HuH-7.5 (cell line): ENCODE results near the gene HOXB2.
A peak's percentile ranks its signal among the peaks of the same experiment; 100 is the strongest.

Experiments
- DNase-seq: peaks from one replicate; pipeline ENCODE4 v3.0.0; 2011; ENCODE audit warnings: low spot score

The HOXB2 gene

GRCh38 chr17:48545022-48545375 lies at the start of gene HOXB2:
HOXB2 (minus strand) TSS chr17:48545109; CDS start chr17:48544911, 198 bp downstream.
- DNase-seq, result no peak

DNA sequence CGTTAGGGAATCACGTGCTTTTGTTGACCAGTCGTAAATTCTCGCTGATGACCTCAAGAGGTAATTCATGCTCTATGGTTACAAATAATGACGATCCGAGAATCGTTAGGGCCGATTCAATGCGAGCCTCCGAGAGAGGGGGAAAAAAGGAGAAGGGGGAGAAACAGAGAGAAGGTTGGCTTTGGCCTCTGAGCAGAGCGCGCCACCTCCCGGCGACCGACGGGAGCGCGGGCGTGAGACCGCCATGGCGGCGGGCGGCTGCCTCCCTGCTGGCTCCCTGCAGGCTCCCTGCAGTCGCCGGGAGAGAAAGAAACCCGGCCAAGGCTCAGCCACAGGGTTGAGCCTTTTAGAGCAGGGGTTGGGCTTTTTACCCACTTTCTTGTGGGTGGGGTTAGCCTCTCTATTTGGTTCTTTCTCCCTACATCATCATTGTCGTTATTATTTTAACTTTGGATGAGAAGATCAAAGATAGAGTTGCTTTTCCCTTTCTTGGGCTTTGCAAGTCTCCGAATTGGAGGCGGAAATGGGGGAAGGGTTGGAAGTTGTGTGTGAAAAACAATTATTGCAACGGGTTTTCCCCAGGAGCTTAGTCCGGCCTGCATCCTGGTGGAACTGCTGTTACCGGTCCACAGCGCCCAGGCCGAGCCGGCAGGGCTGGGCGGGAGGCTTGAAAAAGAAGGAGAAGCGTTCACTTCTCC lies 49.1 kb upstream of the HOXB2 start:
- DNase-seq, result peak; percentile 96

DNA sequence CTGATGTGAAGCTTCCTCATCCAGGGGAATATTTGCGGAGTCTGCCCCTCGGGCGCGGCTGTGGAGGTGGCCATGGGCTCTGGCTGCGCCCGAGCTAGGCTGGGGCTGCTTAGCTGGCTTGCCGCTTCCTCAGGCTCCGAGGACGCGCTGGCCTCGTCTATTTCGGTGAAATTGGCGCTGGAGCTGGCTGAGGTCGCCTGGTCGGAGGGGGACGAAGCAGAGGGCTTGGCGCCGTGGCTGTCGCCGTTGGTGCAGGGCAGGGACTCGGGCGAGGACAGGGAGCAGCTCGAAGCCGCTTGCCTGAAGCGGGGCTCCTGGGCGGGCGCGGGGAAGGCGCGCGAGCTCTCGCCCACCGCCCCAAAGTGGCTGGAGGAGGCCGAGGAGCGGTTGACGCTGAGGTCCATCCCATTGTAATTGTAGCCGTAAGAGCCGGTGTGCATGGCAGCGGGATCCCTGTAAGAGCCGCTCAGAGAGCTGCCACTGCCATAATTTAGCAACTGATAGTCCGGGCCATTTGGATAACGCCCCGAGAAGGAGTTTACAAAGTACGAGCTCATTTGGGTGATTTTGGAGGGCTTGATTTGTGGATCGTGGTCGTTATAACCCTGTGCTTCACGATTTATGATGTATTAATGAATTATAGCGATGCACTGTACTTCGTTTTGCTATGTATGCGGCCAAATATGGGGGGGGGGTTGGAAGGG lies 48.4 kb upstream of the HOXB2 start, which contains the start of gene HOXB5:
Gene HOXB5, minus strand, starts transcription at position 654 of the 704 bp plus-strand sequence. Its CDS starts 97 bp downstream, at position 557.
- DNase-seq, result no peak

DNA sequence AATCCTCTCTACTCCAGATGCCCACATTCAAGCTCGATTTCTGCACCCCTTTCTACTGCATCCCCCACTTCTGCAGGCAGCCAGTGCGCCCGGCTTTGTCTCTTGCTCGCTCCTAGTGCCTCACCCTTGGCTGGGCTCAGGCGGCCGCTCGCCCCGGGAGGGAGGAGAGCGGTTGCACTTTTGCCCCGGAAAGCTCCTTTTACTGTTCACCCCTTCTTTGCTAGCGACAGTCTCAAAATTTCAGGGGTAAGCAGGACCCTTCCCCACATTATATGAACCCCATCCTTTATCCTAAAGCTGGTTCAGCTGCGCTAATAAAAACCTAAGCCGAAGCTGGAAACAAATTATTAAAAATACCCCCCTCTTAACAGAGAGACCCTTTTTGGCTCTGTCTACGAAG lies 47.7 kb upstream of the HOXB2 start:
- DNase-seq, result no peak

DNA sequence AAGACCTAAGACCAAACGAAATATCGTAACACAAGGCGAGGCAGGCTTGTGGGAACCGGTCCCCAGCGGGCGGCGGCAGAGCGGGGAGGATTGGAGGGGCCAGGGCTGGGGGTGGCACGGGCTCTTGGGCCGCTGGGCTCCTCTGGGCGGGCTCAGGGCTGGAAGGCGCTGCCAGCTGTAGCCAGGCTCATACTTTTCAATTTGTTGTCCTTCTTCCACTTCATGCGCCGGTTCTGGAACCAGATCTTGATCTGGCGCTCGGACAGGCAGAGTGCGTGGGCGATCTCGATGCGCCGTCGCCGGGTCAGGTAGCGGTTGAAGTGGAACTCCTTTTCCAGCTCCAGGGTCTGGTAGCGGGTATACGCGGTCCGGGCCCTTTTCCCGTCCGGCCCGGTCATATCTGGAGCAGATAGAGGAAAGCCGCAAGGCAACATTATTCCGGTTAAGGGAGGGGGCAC lies 47.2 kb upstream of the HOXB2 start:
- DNase-seq, result no peak

- no peak for DNase-seq
Measured at GRCh38 chr17:48591255-48592056, 46.5 kb upstream of the HOXB2 start.

GRCh38 chr17:48590607-48591161 lies 45.8 kb upstream of the HOXB2 start:
- DNase-seq, result no peak

DNA sequence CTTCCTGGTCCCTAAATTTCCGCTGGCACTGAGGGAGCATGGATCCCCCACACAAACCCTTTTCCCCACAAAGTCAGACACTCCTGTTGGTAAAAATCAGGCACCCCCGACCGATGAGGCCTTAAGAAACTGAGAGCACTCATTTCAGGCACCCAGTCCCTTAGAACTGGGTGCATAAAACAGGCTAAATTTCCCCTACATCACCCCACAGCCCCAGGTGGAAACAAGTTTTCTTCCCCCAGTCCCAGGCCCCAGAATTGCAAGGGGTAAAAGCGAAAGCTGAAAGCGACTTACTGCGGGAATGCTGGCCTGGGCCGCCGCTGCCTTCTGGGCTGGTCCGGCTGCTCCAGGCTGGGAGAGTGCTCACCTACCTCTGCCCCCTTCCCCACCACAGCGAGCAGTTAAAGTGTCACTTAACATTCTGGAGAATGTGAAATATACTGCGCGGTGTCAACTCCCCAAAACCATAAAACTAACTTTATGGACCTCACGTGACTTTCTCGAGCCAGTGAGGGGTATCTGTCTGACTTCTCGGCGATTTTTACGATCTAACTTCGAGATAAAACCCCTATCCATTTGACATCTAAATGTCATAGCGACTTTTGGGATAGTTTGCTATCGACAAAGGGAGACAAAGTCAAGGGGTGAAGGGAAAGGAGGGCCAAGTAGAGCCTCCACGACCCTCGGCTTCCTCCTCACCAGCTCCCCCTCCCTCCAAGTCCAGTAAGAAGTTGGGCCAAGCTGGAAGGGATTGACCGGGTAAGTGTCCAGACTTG lies 45.1 kb upstream of the HOXB2 start, which contains the start of gene HOXB3:
Gene HOXB3, minus strand, starts transcription at position 411 of the 776 bp plus-strand sequence. CDS start 37,767 bp downstream, outside the sequence.
- no peak for DNase-seq

DNA sequence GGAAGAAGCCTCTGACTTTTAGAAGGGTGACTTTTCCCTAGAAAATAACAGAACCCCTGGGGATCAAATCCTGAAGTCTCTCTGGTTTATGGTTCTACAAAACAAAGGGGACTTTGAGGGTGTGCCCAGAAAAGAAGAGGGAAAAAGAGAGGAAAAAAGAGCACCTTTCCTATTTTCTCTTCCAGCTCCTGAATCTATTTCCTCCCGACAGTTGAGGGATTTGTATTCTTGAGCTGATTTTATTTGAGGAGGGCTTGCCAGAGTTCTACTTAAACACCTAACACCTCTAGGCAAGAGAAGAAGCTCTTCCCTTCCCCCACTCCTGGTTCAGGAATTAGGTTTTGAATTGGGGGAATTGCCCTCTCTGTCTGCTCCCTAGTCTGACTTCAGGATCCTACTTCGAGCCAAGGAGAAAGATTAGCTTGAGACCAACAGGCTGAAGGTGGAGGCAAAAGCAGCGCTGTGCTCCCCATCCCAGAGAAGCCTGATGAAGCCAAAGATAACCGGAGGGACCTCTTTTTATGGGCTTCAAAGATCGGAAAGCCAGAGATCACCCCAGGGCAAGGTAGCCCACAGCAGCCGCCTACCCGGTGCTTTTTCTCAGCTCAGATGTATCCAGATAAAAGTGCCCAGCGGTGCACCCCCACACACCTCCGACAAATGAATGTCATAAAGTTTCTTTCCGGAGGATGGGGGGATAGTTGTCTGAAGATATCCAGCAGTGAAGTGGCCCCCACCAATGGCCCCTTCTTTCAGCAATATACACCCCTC lies 44.3 kb upstream of the HOXB2 start:
- no peak for DNase-seq

GRCh38 chr17:48588528-48588927 lies 43.6 kb upstream of the HOXB2 start:
- DNase-seq, result no peak

DNA sequence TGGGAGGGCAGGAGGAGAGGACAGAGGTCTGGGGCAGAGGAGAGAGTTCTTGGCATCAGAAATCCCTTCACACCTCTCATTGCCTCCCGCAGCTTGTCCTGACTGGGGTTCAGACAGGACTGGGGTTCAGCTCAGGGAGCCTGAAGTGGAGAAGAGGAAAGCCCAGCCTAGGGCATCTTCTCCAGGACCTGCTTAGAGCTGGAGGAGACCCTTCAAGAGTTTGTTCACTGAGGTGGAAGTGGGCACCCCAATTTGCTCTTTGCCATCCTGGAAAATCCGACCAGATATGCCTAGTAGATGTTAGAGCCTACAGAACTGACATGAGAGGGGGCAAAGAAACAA lies 43.1 kb upstream of the HOXB2 start:
- no peak for DNase-seq

DNA sequence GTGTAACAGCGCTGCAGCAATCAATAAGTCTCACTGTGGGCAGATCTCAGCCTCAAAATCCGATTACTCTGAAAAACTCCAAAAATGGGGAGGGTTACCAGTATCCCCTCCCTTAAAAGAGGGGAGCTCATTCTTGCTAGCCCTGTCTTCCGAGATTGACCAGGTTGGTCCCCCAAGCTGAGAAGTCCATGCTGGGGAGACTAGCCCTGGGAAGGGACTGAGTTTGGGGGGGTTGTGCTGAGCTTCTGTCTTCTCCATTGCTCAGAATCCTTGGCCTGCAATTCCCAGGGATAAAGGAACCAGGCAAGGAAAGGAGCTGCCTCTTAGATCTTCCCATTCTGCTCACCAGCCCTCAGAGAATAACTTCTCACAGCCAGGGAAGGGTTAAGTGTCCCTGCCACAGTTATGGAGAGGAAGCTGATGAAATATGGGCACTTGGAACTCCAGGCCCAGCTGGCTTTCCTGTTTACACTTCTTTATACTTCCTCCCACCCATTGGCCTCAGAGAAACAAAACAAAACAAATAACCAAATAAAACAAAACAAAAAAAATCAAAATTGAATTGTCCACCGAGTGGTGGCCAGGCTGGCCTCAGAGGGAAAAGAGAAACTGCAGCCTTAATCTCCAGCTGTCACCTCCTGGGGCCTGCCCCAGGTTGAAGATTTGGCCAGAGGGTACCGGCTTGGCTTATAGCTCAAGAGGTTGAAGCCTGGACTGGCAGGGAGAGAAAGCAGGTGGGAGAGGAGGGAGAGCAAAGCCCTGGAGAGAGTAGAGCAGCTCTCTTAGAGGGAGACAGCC lies 42.6 kb upstream of the HOXB2 start:
- no peak for DNase-seq

- DNase-seq, result no peak
Measured at GRCh38 chr17:48586355-48587258, 41.7 kb upstream of the HOXB2 start.

GRCh38 chr17:48584223-48584741 lies 39.4 kb upstream of the HOXB2 start:
- no peak for DNase-seq

- DNase-seq, result no peak
Measured at GRCh38 chr17:48583708-48584222, 38.9 kb upstream of the HOXB2 start.

GRCh38 chr17:48582750-48583069 lies 37.8 kb upstream of the HOXB2 start:
- no peak for DNase-seq

DNA sequence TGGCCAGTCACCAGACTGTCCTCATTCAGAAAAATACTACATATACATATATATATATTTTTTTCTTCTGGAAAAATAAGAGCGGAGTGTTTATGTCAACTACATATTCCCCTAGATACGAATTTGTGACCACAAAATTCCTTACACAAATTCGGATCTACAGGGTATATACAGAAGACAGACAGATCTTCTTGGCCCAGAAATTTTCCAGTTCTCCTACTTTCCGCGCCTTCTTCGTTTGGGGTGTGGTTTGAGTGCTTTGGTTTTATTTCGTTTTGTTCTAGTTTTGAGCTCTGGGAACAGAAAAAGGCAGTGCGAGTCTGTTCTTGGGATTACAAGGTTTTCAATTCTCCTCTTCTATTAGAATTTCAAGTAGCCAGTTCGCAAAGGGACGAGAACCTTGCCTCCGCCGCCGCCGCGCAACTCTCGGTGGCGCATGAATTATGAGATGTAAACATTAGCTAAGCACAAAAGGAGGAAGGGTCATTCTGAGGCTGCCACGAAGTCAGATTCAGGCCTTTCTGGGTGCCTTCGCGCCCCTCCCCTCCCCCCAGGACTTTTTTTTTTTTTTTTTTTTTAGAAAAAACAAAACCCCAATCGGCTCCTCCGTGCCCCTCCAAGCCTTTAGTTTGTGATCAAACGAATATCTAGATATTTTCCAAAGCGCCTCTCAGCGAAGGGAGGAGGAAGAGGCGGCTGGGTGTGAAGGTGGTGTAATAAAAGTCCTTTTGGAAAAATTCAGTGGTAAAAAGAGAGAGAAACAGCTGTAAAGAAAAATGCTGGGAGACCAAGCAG lies 35.0 kb upstream of the HOXB2 start:
- DNase-seq, result no peak

DNA sequence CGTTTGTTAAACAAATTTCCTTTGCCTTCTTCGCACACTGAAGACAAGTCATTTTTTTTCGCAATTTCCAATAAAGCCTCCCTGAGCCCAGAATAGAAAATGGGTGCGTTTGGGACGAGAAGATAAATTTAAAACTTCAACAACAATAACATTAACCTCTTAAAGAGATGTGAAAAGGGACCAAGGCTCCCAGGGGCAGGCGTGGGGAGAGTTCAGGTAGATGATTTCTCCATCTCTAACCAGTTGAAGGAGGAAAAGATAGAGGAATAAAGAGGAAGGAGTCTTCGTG lies 34.5 kb upstream of the HOXB2 start:
- no peak for DNase-seq
